ENCODE measurements around the gene TEX101. TPM values are rescaled to one million over a fixed set of nuclear protein-coding genes. Genes with fewer than 3 reads are reported as not detected.
"Not testable (repeated sequence)": the region's sequence is repeated elsewhere in the genome, so short reads cannot be mapped to it uniquely, and the experiment has no call there.

The TEX101 gene
- total RNA-seq, 1 experiment from 2014 or later: not detected

DNA sequence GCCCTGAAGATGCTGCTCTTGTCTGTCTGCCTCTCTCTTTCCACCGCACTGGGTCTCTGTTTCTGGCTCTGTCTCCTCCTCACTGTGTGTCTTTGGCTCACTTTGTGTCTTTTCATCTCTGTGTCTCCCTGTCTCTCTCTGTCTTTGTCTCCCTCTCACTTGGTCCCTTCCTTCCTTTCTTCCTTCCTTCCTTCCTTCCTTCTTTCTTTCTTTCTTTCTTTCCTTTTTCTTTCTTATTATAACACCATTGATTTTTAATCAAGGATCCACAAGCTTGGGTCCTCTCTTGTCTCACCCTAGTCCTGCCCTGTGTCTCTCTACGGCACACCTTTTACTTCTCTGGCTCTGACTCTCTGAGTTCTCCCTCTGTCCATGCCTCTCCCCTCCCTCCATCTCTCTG is 46.9 kb upstream of the TEX101 start:
- no peak overlapping the region for H3K4me2 ChIP-seq (ENCODE audit: insufficient read depth, insufficient read length, low read length)
- no peaks in the 10 kb centered on the region for H3K9me3 ChIP-seq (ENCODE audit: control insufficient read depth, low read depth, low read length)
- no peak overlapping the region for H3K18ac ChIP-seq (ENCODE audit: insufficient read length, low read depth, low read length)
- no peak overlapping the region for H4K8ac ChIP-seq (replicated peaks; ENCODE audit: insufficient read length, low read depth, low read length)
- H3K27me3 ChIP-seq (ENCODE audit: insufficient read depth, low read length): no peaks in the 10 kb centered on the region
- H3K56ac ChIP-seq (ENCODE audit: insufficient read length, low read depth, low read length): peak overlapping the region; percentile 90
- H3K4ac ChIP-seq (ENCODE audit: low read depth, low read length): no peak overlapping the region
- no peaks in the 10 kb centered on the region for H3K79me2 ChIP-seq (ENCODE audit: insufficient read depth, low read length)
- H2AK5ac ChIP-seq (ENCODE audit: insufficient read length, low read length): no peak overlapping the region
- H2BK20ac ChIP-seq (ENCODE audit: low read depth, low read length, poor library complexity, severe bottlenecking): no peak overlapping the region
- H3K23ac ChIP-seq (ENCODE audit: insufficient read length, low read depth, low read length): no peak overlapping the region
- no CpG with 5 or more reads among the region's 2 CpGs for WGBS (ENCODE audit: extremely low coverage, insufficient read length, low lambda C conversion rate)
- H2AFZ ChIP-seq (ENCODE audit: low read length): no peak overlapping the region
- no peak overlapping the region for H4K91ac ChIP-seq (ENCODE audit: insufficient read length, low read depth, low read length)
- H4K20me1 ChIP-seq (ENCODE audit: control insufficient read depth, insufficient read depth, insufficient read length): no peaks in the 10 kb centered on the region
- no peaks in the 10 kb centered on the region for H3K79me1 ChIP-seq (ENCODE audit: insufficient read depth, low read depth, low read length, poor library complexity, severe bottlenecking)
- no peak overlapping the region for H3T11ph ChIP-seq (ENCODE audit: low read length)
- no peak overlapping the region for H4K5ac ChIP-seq (ENCODE audit: insufficient read length, low read depth, low read length)
- TF ChIP-seq, protein P1, sequence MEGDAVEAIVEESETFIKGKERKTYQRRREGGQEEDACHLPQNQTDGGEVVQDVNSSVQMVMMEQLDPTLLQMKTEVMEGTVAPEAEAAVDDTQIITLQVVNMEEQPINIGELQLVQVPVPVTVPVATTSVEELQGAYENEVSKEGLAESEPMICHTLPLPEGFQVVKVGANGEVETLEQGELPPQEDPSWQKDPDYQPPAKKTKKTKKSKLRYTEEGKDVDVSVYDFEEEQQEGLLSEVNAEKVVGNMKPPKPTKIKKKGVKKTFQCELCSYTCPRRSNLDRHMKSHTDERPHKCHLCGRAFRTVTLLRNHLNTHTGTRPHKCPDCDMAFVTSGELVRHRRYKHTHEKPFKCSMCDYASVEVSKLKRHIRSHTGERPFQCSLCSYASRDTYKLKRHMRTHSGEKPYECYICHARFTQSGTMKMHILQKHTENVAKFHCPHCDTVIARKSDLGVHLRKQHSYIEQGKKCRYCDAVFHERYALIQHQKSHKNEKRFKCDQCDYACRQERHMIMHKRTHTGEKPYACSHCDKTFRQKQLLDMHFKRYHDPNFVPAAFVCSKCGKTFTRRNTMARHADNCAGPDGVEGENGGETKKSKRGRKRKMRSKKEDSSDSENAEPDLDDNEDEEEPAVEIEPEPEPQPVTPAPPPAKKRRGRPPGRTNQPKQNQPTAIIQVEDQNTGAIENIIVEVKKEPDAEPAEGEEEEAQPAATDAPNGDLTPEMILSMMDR (conservative IDR thresholded peaks at IDR 0.05): no peak
- H2BK120ac ChIP-seq (ENCODE audit: low read depth, low read length, poor library complexity, severe bottlenecking): no peak overlapping the region
- no peak overlapping the region for H3K27ac ChIP-seq (ENCODE audit: insufficient read length, low read depth, low read length)
- H3K23me2 ChIP-seq (ENCODE audit: insufficient read length, low read depth, low read length, poor library complexity, severe bottlenecking): no peaks in the 10 kb centered on the region
- no peak overlapping the region for H2BK12ac ChIP-seq (ENCODE audit: insufficient read length, low read depth, low read length)
- H2BK15ac ChIP-seq (ENCODE audit: low read depth, low read length): no peak overlapping the region
- Mint-ChIP-seq H3K9me3 (peaks cover 7 to 30% of the 10 kb centered on the region in 2 experiments; a peak in 4 of 5 replicates), H3K27me3 (ENCODE audit: low read depth) (peaks cover 18% of the 10 kb centered on the region), H3K36me3 (ENCODE audit: insufficient read depth in 1 of 3, low read depth in 3 of 3) (peaks cover 0 to 2% (median 0%) of the 10 kb centered on the region in 3 experiments; a peak in 1 of 7 replicates), H3K4me3 (no peak overlapping the region), H3K4me1 (peaks cover 2 to 7% of the 10 kb centered on the region in 2 experiments; a peak in 2 of 4 replicates), H3K27ac (no peak overlapping the region)
- no peak overlapping the region for H3K9ac ChIP-seq (ENCODE audit: extremely low read depth, insufficient read length, low read length)
- no peaks in the 10 kb centered on the region; the same call in 1 of the 2 replicates for H3K4me1 ChIP-seq (ENCODE audit: insufficient read depth, low read length)
- H3K14ac ChIP-seq (ENCODE audit: insufficient read depth, low read length): no peak overlapping the region
- DNase-seq: no peak
- H2BK5ac ChIP-seq (ENCODE audit: insufficient read length, low read length): no peak overlapping the region

DNA sequence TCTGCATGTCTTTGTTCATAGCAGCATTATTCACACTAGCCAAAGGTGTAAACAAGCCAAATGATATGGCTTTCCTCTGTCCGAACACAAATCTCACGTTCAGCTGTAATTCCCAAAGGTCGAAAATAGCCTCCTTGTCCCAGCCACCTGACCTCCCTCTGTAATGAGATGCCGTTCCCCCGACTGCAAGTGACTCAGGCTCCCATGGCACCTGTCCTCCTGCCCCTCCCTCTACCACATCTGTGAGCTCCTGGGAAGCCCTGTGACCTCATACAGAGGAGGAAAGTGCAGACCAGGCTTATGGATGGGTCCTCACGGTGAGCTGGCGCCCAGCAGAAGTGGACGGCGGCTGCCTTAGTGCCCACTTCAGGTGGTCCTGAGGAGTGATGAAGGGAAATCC is 45.8 kb upstream of the TEX101 start:
- not testable (repeated sequence) for H3K4ac ChIP-seq (ENCODE audit: low read depth, low read length); H2BK20ac ChIP-seq (ENCODE audit: low read depth, low read length, poor library complexity, severe bottlenecking); H3K27ac ChIP-seq (ENCODE audit: insufficient read length, low read depth, low read length); H2AK5ac ChIP-seq (ENCODE audit: insufficient read length, low read length); DNase-seq; H3T11ph ChIP-seq (ENCODE audit: low read length); H3K23me2 ChIP-seq (ENCODE audit: insufficient read length, low read depth, low read length, poor library complexity, severe bottlenecking); H4K5ac ChIP-seq (ENCODE audit: insufficient read length, low read depth, low read length); H3K9me3 ChIP-seq (ENCODE audit: control insufficient read depth, low read depth, low read length); H4K20me1 ChIP-seq (ENCODE audit: control insufficient read depth, insufficient read depth, insufficient read length); H3K4me1 Mint-ChIP-seq; H3K36me3 Mint-ChIP-seq (ENCODE audit: insufficient read depth in 1 of 3, low read depth in 3 of 3); H3K18ac ChIP-seq (ENCODE audit: insufficient read length, low read depth, low read length); H3K27me3 ChIP-seq (ENCODE audit: insufficient read depth, low read length); H3K4me2 ChIP-seq (ENCODE audit: insufficient read depth, insufficient read length, low read length); H3K23ac ChIP-seq (ENCODE audit: insufficient read length, low read depth, low read length); H4K91ac ChIP-seq (ENCODE audit: insufficient read length, low read depth, low read length); H3K14ac ChIP-seq (ENCODE audit: insufficient read depth, low read length); H3K27ac Mint-ChIP-seq; H2BK120ac ChIP-seq (ENCODE audit: low read depth, low read length, poor library complexity, severe bottlenecking); H3K9ac ChIP-seq (ENCODE audit: extremely low read depth, insufficient read length, low read length); H2AFZ ChIP-seq (ENCODE audit: low read length); H3K4me1 ChIP-seq (ENCODE audit: insufficient read depth, low read length); H3K79me2 ChIP-seq (ENCODE audit: insufficient read depth, low read length); H2BK12ac ChIP-seq (ENCODE audit: insufficient read length, low read depth, low read length); H2BK15ac ChIP-seq (ENCODE audit: low read depth, low read length); H3K79me1 ChIP-seq (ENCODE audit: insufficient read depth, low read depth, low read length, poor library complexity, severe bottlenecking); H4K8ac ChIP-seq (replicated peaks; ENCODE audit: insufficient read length, low read depth, low read length); H2BK5ac ChIP-seq (ENCODE audit: insufficient read length, low read length); H3K4me3 Mint-ChIP-seq; H3K56ac ChIP-seq (ENCODE audit: insufficient read length, low read depth, low read length)
- peaks cover 10% of the 10 kb centered on the region for H3K27me3 Mint-ChIP-seq (ENCODE audit: low read depth)
- no CpG with 5 or more reads among the region's 9 CpGs for WGBS (ENCODE audit: extremely low coverage, insufficient read length, low lambda C conversion rate)
- peaks cover 5 to 30% of the 10 kb centered on the region in 2 experiments; a peak in 4 of 5 replicates for H3K9me3 Mint-ChIP-seq

Data from H9 (cell line).